Upper lobe of left lung (tissue), 4 donors: ENCODE measurements around the gene MBD5.

Experiments used
- CTCF ChIP-seq, 6 experiments: fragments of 450-650 bp in 4 of 6; fragments of 200-600 bp in 2 of 6; sonication (generic) in 2 of 6; IDR thresholded peaks; one replicate each; pipeline ENCODE4 v1.5.1; 2016 to 2019; ENCODE audit warnings: antibody characterized with exemption in 6 of 6
- POLR2A ChIP-seq, 4 donors: fragments of 450-650 bp; IDR thresholded peaks; one replicate each; pipeline ENCODE4 v1.5.1; 2016 to 2017; ENCODE audit warnings: antibody characterized with exemption in 4 of 4, mild to moderate bottlenecking in 2 of 4

GRCh38 chr2:148279216-148279615, 258.3 kb downstream of the MBD5 start:
- TF ChIP-seq POLR2A (IDR thresholded peaks at IDR 0.05) (no peak), CTCF (IDR thresholded peaks at IDR 0.05) (no peak)
